LHCN-M2 (cell line): ENCODE results near the gene FAM83F. TPM values are rescaled to one million over a fixed set of nuclear protein-coding genes. Genes with fewer than 3 reads are reported as not detected.
"Not testable (repeated sequence)": the region's sequence is repeated elsewhere in the genome, so short reads cannot be mapped to it uniquely, and the experiment has no call there.

Experiments
- DNase-seq: peaks from one replicate; pipeline ENCODE4 v3.0.0-alpha.2; 2012; ENCODE audit warnings: low read depth
- total RNA-seq: library from RNA; depleted of rRNA; stranded (reverse); fragments of >200 nt; gene quantifications from 2 replicates; pipeline ENCODE4 v1.2.3, GENCODE V29; 2014

The FAM83F gene
- total RNA-seq, 1 experiment from 2014 or later = not detected

DNA sequence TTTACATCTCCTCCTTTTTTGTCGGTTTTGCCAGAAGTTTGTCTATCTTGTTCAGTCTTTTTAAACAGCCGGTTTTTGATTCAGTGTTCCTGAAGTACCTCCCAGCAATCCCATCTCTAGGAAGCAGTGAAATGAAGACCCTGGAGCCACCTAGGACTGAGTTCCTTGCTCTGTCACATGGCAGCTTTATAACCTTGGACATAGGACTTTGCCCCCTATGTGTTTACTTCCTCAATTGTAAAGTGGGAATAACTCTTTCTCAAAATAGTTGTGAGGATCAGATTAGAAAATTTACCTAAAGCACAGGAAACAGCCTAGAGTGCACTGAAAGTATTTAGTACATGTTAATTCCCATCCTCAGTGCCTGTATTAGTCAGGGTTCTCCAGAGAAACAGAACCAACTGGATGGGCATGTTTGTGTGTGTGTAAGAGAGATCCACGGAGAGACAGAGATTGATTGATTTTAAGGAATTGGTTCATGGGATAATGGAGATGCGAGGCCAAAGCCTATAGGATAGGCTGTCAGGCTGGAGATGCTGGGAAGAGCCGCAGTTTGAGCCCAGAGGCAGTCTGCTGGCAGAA, 20.0 kb downstream of the FAM83F start:
- no peak for DNase-seq

DNA sequence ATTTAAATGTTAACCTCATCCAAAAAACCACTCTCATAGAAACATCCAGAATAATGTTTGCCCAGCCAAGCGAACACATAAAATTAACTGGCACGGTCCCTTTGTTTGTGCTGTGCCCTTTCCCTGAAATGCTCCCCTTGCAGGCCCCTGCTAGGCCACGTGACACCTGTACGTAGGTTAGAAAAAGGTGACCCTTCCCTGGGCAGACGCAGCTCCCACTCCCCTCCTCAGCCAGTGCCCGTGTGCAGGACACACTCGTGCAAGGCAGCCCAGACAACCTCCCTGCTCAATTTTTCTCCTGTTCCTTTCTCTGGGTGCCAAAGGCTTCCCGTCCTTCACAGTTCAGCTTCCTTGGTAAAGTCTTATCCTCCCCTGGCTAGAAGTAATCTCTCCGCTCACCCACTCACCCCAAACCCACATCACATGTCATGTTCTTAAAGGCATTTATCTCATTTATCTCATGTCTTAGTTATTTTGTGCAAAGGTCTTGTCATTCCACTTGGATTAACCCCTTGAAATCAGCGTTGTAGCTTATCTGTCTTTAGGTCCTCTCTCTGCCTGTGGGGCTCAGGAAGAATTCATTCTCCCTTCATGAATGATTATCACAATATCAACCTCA, 20.7 kb downstream of the FAM83F start:
- DNase-seq = no peak

DNA sequence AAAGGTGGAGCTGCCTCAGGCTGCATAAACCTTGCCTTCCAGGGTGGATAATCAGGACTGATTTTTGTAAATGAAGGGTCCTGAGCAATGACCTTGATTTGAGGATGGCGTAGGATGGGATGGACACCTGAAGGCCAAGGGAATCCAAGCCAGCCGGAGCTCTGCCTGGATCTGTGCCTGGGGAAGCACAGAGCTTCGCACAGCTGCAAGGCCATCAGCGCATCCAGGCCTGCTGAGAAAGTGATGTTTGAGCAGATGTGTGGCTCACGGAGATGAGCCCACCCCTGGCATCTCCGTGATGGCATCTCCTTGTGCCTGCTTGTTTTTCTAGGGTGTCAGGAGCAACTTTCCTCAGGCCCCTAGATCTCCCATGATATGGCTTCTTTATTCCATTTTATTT, 23.3 kb downstream of the FAM83F start:
- DNase-seq = no peak

DNA sequence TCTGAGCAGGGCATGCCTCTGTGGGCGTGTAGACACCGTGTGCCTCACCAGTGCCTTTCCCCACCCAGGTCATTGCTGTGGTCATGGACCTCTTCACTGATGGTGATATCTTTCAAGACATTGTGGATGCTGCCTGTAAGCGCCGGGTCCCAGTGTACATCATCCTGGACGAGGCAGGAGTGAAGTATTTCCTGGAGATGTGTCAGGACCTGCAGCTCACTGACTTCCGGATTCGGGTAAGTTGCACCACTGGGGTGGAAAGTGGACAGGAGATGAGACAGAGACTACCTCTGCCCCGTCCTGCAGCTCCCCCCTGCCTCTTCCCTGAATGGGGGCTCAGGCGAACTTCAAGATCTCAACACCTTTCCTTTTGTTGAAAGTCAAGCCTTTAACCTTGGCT, 24.3 kb downstream of the FAM83F start:
- DNase-seq = no peak

DNA sequence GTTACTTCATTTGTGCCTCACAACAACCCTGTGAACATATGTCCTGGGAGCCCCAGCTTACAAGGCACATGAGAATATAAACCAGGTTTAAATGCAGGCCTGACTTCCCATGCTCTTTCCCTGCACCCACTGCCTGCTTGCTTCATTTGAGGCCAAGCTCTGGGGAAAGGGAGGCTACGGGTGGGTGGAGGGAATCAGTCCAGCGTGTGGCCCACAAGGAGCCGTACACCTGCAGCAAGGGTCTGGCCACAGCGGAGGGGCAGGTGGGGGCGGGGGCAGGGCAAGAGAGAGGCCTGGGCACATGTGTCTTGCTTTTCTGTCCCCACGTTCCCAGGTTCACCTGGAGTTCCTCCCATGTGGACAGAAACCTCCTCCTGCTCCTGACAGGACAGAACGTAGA, 26.2 kb downstream of the FAM83F start:
- no peak for DNase-seq

DNA sequence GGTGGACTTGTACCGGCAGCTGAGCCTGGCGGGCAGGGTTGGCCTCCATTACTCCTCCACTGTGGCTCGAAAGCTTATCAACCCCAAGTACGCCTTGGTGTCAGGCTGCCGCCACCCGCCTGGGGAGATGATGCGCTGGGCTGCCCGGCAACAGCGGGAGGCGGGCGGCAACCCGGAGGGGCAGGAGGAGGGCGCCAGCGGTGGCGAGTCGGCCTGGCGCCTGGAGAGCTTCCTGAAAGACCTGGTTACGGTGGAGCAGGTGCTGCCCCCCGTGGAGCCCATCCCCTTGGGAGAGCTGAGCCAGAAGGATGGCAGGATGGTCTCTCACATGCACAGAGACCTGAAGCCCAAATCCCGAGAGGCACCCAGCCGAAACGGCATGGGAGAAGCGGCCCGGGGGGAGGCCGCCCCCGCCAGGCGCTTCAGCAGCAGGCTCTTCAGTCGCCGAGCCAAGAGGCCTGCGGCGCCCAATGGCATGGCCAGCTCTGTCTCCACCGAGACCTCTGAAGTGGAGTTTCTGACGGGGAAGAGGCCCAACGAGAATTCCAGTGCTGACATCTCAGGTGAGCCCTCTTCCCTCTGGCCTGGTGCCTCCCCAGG, 26.7 kb downstream of the FAM83F start:
- no peak for DNase-seq

DNA sequence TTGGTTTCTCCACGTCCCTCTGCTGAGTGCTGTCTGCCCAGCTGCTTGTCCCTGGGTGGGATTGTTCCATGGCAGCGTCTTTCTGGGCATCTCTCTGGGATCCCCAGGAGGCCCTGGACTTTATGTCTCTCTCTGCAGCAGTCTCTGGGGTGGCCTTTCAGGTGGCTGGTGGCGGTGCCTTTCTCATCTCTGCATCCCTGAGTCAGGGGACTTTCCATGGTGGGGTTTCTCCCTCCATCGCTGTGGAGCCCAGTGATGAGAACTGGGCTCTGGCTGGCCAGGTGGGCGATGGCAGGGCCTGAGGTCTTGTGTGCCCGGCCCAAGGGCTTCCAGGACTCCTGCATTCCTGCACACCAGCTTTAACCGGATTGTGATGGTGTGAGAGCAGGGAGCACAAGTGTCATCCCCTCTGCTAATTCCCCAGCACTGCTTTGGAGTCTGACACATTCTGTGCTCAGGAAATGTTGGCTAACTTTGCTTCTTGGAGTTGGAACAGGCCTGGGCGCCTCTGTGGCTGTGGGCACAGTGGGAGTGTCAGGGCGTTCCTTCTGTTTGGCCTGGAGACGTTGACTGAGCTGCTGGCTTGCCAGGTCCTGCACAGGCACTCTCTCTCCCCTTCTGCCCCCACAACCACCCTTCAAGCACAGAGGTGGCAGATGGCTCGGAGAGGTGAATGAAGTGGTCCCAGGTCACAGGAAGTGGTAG, 27.9 kb downstream of the FAM83F start:
- no peak for DNase-seq

DNA sequence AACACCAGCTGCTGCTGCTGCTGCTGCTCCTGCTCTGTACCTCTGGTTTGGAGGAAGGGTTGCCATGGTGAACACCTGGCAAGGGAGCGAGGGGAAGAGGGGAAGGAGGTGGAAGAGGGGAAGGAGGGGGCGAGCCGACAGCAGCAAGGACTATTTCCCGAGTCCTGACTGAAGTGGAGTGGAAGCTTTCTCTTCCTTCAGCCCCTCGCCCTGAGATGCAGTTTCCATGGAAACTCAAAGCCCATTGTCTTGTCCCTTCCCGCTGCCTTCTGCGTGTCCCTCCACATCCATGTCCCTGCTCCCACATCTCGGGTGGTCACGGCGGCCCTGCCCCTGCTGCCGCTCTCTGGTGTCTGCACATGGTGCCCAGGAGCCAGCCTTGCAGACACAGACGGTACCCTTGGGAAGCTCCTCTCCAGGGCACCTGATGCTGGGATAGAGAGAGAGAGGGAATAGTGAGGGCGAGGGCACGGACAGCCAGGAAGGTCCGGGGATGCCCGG, 28.6 kb downstream of the FAM83F start:
- DNase-seq = no peak

DNA sequence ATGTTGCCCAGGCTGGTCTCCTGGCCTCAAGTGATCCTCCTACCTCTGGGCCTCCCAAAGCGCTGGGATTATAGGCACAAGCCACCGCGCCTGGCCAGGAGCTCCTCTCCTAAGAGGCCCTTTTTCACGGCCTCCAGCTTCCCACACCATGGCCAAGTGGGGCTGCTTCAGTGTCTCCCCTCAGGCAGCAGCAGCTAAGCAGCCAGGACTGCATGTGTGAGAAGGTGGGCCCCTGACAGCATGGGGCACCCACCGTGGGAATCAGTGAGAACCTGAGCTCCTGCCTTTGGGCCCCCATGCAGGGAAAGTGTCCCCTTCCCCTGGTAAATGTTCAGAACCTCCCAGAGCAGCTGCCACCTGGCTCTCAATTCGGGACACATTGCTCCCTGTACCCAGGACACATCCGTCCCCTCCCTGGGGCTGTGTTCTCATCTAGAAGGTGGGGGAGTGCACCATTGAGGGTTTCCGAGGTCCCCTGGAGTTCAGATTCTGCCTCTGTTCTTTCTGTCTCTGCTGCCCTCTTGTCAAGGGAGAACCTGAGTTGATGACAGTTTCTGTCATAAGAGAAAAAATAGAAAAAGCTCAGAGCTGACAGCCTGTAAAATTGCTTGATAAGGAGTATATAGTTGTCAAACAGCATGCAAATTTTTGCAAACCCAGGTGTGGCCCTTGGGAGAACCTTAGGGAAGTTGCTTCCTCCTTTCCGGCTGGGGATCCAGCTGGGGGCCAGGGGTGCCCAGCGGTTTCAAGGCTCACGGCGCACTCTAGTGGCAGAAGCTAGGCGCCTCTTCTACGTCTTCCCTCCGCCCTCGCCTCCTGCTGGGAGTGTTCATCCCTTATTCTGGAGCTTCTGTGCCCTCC, 29.7 kb downstream of the FAM83F start:
- DNase-seq = peak; percentile 37

DNA sequence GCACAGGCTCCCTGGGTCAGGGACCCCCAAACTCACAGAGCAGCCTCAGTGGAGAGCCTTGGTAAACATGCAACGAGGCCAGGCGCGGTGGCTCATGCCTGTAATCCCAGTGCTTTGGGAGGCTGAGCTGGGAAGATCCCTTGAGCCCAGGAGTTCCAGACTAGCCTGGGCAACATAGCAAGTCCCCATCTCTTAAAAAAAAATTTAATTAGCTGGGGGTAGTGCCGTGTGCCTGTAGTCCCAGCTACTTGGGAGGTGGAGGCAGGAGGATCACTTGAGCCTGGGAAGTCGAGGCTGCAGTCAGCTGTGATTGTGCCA, 30.3 kb downstream of the FAM83F start:
- DNase-seq = not testable (repeated sequence)

DNA sequence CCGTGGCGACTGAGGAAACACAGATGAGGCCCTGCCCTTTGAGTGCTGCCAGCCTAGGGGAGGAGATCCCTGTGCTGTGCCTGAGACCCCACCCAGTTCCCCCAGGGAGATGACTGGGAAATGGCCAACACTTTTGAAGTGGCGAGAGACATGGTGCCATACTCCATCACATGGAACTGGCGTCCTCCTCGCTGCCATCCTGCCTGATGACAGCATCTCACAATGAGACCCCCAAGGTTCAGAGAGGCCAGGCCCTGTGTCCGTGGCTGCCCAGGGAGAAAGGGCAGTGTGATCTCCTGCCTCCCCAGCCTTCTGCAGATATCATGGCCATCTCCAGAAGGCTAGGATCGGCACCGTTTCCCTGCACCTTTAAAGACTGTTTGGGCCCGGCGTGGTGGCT, 31.1 kb downstream of the FAM83F start:
- no peak for DNase-seq

DNA sequence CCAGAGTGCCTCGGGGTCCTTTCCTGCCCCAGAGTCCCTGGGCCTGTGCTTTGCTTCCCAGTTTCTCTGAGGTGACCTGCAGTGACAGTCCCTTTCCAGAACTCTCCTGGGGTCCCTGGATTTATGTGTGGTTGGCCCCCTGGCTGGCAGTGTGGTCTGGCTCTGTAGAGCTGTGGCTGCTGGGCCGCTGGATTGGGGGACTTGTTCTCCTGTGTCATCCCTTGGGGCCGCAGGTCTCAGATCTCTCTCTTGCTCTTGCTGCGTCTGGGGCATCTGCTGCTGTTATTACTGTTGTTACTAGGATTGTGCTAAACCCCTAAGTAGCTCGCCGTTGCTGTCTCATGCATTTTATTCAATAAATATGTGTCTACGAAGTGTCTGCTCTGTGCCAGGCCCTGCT, 31.9 kb downstream of the FAM83F start:
- no peak for DNase-seq

DNA sequence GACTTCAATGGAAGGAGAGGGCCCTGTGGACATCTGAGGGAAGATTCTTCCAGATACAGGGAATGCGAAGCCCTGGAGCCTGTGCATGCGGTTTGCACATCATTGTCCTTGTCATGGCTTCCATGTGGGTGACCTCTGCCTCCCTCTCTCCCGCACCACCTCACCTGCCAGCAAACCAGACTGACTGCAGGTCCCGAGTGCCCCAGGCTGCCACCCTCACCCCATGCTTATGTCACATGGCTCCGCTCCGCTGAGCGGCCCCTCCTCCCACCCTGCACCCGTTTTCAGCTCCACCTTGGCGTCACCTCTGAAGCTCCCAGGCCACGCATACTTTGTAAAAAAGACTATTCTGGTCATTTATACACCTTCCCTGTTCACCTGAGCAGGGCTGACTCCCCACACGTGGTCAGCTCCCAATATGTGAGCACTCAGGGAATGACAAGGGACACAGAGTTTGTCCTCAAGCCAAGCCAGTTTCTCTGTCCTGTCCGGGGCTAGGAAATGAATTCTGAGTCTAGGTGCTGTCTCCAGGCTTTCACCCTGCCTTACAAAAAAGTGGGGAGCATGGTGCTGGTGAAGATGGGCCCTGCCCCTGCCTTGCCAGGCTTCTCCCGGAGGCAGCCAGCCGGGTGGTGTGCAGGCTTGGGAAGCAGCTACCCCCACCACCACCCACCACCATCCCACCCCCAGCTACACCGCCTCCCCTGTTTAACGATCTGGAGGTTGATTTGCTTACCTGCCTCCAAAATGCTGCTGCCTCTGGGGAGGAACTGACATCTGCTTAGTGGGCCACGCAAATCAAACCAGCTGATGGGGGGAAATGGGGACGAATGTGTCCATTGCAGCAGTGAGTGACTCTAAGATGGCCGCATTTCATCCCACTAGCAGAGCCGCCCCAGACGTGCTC, 32.7 kb downstream of the FAM83F start:
- DNase-seq = no peak

DNA sequence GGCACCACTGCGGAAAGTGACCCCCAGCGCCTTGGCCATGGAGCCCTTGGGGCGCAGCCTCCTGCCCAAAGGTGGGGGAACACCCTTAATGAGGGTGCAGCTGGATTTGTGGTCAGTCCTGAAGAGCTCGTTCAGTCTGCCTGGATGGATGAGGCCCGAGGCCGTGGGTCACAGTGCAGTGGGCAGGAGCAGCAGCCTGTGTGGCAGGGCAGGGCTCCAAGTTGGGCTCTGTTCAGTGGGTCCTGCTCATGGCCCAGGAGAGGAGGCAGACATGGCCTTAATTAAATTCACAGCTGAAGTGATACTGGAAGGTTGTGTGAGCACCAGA, 33.3 kb downstream of the FAM83F start:
- no peak for DNase-seq

DNA sequence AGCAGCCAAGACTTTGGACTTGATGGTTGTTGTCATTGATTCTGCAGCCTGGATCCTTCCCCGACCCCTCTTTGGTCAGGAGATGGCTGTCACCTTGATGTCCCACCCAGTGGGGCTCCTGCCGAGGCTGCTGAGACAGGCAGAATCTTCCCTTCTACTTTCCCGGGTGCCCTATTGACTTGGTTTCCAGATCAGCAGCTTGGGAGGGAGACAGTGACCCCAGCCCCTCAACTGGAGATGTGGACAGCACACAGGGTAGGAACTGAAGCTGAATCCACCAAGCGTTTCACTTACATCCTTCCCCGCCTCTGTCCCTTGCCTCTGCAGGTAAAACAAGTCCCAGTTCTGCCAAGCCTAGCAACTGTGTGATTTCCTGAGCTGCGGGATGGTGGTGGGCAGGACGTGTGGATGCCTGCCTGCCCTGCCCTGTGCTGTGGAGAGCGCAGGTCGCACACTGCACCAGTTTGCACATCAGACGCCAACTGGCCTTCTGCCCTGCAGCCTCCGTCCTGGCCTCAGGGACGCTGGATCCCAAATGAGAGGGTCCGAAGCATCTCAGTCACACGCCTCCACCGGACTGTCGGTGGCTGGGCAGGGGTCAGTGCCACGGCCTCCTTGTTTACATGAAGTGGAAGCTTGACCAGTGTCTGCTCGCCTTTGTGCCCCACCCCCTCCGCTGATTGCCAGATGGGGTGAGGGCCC, 34.6 kb downstream of the FAM83F start:
- no peak for DNase-seq

DNA sequence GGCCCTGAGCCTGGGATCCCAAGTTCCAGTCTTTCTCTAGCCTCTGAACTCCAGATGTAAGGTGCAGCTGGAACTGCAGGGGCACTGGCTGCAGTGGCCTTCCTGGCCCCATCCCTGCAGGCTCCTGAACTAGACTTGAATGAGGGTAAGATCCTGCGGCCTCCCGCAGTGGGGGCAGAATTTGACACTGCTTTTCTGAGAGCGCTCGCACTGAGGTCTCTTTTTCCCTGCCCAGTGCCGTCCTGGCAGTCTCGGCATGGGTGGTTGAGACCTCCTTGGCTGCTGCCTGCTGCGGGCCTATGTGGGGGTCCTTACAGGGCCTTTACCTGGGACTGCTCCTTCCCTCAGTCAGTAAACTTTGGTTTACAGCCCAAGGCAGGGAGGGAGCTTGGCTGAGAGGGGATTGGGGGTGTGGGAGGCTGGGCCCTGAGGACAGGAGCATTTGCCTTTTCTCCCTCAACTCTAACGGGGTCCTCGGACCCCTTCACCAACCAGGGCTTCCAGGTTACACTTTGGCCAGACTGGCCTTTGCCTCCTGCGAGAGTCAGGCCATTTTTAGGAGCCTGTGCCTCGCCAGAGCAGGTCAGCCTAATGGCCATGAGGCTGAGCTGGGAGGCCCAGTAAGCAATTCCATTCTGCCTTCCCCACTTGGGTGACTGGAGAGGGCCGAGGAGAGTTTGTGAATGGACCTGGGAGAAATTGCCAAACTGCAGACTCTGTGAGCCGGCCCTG, 35.4 kb downstream of the FAM83F start:
- DNase-seq = no peak

DNA sequence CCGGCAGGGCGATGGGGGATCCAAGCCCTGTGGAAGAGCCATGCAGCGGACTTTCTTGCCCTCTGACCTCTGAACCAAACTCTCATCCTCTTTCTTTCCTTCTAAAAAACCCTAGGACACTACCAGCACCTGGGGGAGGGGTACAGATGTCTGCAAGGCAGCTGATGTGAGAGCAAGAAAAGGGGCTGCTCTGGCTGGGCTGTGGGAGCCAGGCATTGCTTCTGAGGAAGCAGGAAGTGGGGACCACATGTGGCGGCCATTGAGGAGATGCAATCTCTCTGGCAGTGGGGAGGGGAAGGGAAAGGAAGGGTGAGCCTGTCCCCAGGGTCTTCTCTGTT, 36.0 kb downstream of the FAM83F start:
- DNase-seq = no peak

DNA sequence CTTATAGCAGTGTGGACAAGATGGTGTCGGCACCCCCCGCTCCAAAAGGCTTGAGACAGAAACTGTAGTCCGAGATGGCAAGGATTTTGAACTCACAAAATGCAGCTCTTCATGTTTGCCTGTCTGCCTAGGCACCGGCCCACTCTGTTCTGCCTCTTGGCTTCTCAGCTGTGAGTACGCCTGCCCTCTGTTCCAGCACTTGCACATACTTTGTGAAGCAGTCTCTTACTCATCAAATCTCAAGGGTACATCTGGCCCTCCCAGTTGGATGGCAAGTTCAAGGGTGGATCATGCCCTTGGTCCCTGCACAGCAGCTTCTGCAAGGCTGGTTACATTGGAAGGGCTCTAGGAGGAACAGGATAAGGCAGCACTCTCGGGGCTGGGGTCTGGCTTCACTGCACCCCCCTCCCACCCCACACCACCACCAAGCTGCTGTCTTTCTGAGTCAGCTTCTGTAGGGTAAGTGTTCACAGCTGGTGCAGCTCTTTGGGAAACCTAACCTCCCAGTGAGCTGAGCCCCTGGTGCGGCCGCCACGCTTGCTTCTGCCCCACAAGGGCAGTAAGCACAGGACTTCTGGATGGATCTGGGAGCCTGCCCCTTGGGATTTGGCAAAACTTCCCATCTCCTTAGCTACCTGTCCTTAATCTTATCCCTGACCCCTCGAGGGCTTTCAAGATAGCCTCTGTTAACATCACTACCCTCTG, 37.2 kb downstream of the FAM83F start:
- peak; percentile 57 for DNase-seq
